GM19240 (cell line): ENCODE measurements around the gene SHISA9.

ENCODE experiments used
- DNase-seq: peaks from one replicate; pipeline ENCODE4 v3.0.0; 2011; ENCODE audit warnings: low spot score; ENCODE audit not compliant: insufficient read length

SHISA9 gene

DNA sequence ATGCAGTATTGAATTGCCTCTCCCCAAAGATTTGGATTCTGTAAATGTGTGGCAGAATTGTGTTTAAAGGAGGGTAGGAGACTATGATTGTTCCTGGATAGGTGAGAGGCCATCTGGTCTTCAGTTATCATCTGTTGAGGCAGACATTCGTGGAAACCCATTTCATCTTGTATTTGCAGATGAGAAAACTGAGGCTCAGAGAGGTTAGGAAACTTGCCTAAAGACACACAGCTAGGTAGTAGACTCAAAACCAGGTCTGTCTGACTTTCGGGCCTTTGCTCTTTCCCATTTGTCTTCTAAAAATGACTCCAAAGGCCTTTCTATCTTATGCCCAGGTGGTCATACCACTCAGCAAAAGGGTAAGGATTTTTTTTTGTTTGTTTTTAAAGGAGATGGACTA is 210.3 kb downstream of the SHISA9 start:
- DNase-seq: no peak

DNA sequence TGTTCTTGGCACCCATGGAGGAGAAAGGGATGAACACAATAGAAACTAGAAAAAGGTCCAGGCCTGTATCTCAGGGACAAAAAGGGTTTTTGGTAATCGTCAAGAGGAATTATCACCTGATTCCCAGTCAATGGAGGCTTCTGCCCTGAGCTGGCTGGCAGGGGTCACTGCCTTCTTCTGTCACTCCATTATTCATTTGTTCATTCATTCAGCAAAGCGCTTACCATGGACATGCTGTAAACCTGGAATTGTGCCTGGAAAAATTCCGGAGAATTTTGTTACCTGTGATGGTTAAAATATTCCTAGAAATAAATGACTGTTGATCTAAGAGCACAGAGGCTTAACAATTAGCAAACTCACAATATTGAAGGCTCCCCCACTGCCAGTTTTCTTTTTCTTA is 212.3 kb downstream of the SHISA9 start:
- DNase-seq: no peak

DNA sequence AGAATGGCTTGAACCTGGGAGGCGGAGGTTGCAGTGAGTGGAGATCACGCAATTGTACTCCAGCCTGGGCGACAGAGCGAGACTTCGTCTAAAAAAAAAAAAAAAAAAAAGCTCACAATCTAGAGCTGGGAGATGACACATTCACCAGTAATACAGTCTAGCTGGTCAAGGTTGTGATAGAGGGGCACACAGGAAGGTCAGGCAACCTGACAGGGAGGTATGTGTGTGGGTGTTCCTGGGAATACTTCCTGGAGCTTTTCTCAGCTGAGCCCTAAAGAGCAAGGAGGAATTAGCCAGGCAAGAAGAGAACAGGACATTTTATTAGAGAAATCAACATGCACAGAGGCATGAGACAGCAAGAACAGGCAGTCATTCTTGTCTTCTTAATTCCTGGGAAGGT is 216.7 kb downstream of the SHISA9 start:
- no peak for DNase-seq

DNA sequence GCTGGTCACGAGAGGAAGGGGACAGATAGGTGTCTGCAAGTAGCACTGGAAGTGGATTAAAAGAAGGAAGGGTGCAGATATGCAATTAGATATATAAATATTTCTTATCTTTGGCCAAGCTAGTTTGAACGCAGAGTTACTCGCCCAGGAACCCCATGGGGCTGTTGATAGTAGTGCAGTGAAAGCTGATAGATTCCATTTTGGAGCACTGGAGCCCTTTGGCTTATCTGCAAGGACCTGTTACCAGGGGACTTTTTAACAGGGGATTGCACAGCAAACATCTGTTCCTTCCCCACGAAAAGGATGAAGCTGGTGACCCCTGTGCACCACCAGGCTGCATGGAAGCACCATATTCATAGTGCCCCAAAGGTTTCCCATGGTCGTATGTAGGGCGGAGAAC is 218.7 kb downstream of the SHISA9 start:
- no peak for DNase-seq

DNA sequence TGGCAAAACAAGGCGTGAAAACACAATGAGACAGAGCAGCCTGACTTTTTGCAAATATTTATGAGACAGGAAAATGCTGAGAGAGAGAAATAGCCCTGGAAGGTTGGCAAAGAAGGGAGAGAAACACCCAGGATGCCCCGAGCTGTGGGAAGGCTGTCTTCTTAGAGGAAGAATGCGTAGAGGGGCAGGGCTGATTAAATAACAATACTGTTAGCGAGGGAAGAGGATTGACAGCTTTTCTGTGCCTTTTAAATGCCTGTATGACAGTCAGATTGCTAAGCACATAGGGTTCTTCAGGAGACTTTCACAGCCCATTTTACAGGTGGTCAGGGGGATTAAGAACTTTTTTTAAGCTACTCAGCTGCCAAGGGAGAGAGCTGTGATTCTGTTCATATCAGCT is 219.2 kb downstream of the SHISA9 start:
- DNase-seq: no peak

DNA sequence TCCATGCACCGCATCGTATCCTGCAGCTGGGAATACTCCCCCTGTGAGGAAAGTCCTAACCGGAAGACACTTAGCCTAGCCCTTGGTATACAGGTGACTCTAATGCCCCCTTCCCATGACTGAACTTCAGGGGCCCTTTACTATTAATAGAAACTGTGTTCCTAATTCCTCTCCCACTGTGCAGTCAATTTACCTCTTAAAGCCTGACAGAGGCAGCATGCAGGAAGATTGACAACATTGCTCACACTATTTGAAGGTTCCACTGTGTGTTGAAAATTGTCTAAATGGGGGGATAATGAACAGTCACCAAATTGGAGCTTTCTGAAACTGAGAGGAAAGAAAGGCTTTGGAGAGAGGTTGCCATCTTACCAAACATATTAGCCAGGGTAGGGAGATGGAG is 222.6 kb downstream of the SHISA9 start:
- DNase-seq: no peak

DNA sequence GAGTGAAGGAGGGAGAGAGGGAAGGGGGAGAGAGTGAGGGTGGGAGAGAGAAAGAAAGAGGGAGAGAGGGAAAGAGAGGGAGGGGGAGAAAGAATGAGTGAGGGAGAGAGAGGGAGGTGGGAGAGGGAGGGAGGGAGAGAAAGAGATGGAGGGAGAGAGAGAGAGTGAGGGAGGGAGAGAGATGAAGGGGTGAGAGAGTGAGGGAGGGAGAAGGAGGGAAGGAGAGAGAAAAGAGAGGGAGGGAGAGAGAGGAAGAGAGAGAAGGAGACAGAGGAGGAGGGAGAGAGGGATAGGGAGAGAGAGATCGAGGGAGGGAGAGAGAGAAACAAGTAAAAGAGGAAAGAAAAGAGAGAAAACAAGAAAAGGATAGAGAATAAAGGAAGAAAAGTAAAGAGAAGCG is 225.7 kb downstream of the SHISA9 start:
- DNase-seq: no peak

DNA sequence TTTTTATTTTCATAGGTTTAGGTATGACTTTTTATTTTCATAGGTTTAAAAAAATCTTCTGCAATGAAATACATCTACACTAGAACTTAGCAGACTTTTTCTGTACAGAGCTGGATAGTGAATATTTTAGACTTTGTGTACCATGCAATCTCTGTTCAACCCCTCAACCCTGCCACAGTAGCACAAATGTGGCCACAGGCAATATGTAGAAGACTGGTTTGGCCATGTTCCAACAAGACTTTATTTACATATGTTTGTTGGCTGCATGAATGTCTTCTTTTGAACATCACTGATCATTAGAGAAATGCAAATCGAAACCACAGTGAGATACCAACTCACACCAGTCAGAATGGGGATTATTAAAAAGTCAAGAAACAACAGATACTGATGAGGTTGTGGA is 229.2 kb downstream of the SHISA9 start:
- no peak for DNase-seq

DNA sequence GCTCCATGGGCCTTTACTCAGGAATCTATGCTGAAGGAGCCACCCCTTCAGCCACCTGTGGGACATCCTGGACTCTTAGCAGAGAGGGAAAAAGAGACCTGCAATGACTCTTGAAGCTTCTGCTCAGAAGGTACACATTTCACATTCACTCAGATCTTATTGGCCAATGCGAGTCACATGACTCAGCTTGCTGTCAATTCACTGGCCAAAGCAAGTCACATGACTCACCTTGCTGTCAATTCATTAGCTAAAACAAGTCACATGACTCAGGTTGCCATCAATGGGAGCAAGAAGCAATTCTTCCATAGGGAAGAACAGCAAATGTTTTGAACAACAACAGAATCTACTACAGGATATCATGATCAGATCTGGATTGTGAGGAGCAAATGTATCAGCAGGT is 233.4 kb downstream of the SHISA9 start:
- no peak for DNase-seq

DNA sequence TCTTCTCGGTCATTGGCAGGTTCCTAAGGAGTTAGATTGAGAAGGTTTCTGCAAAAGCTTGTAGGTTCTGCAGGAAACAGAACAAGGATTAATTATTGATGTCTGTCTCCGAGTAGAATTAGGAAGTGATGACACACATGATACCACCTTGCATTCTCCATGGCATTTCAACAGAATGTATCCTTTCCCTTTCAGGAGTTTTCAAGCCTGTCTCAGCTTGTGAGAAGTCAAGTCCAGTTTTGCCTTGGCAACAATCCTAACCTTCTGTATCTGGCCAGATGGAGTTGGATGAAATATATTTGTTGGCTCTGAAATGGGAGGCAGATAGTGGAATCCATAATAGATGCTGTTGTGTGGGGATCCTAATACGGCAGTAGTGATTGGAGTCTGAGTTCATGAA is 235.5 kb downstream of the SHISA9 start:
- no peak for DNase-seq

DNA sequence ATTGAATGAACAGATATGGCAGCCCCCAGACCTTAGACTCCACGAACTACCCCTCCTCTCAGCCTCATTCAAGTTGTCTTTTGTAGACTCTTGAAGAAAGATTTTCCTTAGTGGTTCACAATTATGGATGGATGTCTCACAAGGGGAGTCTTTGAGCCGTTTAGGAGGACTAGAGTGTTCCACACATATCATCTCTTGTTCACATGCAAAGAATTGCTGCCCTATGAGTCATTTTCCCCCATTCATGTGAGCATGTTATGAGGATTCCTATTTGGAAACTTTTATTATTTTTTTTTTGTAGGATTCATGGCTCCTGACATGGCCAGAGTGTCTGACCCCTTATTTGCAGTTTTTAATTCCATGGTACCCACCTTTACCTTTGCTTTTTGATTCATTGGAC is 237.1 kb downstream of the SHISA9 start:
- DNase-seq: no peak

DNA sequence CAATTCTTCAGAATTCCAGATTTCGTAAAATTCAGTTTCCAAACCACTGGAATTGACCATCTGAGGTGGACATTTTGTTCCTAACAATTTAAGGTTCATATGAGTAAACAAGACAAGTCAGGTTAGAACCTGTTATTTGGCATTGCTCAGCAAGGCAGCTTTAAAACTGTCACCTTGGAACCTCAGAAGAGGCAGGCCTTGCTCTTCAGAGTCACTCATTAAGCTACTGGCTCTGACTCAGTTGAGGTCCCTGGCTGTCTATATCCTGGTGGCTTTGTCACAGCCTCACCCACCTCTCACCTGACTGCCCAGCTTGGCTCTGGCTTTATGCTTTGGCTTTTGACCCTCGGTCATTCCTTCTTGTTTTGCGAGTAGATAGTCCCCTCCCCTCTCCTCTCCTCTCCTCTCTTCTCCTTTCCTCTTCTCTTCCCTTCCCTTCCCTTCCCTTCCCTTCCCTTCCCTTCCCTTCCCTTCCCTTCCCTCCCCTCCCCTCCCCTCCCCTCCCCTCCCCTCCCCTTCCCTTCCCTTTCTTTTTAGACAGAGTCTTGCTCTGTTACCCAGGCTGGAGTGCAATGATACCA is 238.4 kb downstream of the SHISA9 start:
- no peak for DNase-seq

DNA sequence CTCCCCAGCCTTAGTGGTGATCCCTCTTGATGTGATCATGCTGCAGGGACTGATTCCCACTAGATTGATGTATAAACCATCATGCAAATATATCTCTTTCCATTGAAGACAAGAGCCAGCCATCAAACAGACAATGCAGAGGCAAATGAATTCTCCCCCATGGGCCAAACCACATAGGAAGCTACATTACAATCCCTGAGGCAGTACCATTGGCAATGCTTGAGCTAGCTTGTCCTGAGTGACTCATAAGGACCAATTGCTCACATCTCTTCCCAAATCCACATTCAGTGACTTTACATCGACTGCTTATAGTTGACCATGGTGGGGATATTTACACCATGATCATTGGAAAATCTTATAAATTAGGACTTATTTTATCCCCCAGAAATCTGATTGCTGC is 242.2 kb downstream of the SHISA9 start:
- no peak for DNase-seq

DNA sequence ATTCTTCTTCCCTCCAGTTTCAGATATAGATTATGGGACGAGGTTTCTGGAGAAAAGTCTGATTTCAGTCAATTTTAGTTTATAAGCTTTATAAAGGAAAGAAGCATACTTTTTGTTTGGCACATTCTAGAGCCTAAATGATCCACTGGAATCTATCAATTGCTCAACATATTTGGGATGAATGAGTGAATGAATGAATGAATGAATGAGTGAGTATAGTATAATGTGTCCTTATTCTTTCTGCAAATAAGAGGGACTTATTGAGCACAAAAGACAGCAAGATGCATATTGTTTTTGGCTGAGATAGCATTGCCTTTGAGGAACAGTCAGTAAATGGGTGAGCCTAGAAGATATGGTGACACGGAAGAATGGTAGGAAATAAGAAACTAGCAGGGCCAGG is 245.4 kb downstream of the SHISA9 start:
- no peak for DNase-seq

DNA sequence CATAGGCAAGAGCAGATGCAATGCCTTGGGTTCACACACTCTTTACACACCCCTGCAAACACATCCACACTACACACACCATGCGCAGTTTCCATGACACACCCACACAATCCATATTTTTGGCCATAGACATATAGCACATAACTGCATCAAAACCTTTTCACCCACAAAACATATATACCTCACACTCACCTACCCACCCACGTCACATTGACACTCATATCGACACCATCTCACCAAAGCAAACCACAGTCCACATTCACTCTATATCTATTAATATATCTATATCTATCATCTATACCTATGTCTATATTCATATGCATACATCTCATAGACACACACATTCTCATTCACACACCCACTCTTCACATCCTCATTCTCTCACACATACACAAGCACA is 246.9 kb downstream of the SHISA9 start:
- DNase-seq: no peak

DNA sequence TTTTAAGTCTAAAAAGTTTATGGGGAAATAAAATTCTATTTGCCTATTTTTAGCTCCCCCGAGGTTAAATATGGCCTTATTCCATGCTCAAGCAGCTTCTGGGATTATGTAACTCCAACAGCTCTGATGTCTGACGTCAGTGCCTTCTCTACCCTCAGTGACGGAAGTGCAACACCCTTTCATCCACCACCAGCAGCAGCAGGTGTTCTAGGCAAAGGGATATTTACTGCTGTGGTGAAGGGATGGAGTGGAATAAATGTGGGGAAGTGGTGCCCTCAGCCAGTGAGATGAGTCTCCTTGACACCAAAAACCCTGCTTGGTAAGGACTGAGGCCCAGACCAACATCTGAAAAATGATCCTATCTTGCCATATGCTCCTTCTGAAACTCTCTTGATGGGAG is 247.4 kb downstream of the SHISA9 start:
- DNase-seq: no peak

DNA sequence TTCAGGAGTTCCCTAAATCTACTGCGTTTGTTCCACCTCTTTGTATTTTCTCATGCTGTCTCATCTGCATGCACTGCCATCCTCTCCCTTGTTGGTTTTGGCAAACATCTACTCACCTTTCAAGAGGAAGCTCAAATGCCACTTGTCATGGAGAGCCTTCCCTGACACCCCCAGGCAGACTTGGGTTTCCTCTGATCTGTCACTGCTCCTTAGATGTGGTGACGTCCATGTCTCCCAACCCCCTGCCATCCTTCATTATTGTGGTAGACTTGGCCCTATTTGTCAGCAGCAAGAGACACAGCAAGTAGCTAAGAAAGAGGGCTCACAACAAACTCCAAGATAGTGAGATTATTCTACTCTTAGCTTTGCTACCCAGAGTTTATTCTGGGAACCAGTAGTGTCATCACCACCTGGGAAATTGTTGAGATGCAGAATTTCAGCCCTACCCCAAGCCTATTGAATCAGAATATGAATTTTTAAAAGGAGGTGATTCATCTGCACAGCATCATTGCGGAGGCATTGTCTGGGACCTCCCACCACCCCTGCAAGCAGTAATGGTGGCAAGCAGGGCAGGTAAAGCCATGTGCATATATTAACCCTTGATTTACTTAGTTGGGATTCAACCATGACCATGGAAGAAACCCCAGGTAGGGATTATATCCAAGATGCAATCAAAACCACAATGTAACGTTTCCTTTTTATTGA is 248.9 kb downstream of the SHISA9 start:
- no peak for DNase-seq

DNA sequence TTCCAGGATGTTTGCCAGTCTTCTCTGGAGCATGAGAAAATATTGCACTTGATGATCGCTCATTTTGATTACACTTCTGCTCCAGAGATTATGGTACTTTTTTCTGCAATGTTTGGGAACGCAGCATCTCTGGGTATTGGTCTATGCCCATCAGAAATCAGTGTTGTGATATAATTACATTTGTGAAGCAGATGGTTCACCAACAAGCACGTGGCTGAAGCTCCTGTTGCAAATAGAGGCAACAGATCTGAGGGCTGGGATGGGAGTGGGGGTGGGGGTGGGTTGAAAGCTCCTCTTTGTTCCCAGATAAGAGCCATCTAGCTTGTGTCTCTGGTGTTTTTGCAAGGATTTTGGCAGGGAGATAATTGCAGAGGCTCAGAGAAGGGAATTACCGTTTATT is 252.3 kb downstream of the SHISA9 start:
- no peak for DNase-seq

DNA sequence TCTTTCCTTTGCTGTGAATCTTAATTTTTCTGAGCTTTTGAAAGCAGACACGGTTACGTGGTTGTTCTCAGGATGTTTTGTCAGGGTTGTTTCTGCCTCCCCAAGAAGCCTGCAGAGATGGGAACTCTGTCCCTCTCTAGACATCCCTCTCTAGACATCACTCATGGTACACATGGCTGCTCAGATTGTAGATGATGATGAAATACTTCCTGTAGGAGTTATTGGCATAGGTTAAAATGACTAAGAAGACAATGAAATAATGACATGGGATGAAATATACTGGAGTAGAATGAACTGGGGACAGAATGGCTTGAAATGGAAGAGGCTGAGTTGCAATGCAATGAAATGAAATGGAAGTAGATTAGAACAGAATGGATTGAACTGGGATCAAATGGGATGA is 253.4 kb downstream of the SHISA9 start:
- no peak for DNase-seq

DNA sequence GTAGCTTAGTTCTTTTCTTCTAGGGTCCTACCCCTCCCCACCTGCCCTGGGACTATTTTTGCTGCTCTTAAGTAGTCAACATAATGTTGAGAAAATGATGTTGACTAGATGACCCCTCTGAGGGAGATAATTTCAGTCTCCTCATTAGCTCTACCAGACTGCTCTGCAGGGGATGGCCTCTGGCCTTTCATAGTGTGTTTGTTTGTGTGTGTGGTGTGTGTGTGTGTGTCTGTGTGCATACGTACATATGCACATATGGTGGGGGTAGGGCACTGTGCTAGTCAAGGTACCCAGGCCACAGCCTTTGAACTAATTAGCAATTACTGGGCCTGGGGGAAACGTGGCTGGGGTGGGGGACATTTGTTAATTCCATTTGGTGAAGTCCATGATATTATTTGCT is 254.0 kb downstream of the SHISA9 start:
- DNase-seq: no peak

DNA sequence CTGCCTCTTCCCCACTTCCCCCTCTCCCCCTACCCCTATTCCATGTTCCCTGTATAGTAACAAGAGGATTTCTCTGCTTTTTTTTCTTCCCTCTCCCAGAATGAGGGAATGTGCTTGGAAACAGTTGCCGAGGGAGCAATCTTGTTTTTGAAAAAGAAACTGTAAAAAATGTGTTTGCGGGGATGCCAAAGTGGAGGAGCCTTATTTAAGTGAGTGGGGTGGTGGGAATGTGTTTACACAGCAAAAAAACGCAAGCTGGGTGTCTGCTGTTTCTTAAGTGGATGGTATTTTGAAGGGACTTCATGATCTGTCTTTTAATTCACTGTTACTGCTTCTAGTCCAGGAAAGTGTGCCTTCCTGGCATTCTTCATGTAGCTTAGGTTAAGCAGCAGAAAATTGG is 254.4 kb downstream of the SHISA9 start:
- no peak for DNase-seq

DNA sequence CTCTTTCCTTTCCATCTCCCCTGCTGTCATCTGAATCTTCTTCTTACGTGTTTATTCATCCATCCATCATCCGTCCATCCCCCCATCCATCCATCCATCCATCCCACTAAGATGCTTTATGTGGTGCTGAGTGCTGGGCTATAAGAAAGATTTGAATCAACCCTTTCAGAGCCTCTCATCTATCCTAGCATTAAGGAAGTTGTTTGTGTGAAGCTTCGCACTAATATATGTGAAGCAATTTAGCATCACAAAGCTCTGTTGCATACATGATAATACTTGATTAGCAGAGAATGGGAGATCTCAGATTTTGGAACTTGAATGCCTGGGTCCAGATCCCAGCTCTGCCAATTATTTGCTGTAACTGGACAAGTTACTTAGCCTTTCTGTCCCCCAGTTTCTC is 255.7 kb downstream of the SHISA9 start:
- no peak for DNase-seq

DNA sequence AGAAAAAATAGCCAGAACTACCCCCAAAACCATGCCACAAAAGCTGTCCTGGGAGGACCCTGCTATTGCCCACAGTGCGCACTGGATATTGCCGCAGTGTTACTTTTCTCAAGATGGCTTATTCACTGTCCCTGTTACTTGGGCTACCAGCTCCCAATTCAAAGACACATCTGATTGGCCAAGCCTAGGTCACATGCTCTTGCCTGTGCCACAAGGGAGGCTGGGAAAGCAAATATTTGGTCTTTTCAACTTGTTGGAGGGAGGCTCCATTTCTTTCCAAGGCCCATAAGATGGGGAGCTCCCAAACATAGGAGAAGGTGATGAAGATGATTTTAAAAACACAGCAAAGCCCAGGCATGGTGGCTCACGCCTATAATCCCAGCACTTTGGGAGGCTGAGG is 257.0 kb downstream of the SHISA9 start:
- DNase-seq: no peak

DNA sequence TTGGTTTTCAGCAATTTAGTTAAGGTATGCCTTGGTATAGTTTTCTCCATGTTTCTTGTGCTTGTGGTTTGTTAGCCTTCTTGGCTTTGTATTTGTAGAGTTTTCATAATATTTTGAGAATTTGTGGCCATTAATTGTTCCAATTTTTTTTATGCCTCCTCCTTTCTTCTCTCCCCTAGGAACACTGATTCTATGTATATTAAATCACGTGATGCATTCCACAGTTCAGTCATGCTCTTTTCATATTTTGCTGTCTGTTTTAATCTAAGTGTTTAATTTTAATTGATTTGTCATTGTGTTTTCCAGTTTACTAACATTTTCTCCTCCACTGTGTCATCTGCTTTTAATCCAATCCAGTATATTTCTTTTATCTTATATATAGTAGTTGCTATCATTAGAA is 263.6 kb downstream of the SHISA9 start:
- DNase-seq: no peak
